ENCODE results near the gene HNRNPUL1. TPM values are rescaled to one million over a fixed set of nuclear protein-coding genes. Genes with fewer than 3 reads are reported as not detected.

Gene HNRNPUL1
- total and polyA plus RNA-seq, 2 donors (not counting 1 experiment from before 2014, with no cell fraction given): 60.7 to 273 TPM

DNA sequence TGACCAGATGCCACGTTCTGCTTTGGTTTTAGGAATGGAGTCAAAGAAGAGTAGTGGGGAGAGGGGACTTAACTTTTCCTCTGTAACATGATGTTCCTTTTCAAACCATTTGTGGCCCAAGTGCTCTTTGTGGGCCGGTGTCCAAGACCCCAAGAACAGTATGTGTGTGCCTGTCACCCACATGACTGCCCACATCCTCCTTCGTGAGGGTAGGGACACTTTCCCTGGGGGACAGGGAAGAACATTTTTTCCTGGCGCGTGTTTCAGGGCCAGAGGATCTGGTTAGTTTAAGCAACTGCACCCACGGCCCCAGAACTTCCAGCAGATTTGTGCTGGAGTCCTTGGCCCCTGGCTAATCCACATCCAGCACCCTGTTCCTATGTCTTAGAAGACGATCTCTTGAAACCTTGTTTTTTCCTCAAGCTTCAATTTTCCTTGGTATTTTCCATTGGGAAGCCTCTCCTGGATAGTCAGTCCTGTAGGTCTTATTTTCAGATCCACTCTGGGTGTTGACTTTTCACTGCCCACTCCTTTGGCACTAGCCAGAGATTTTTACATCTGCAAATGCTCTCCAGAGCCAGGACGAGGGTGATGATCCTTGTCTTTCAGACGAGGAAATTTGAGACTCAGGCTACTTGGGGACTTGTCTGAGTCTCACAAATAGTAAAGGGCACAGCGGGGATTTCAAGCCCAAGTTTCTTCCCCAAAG lies 35.0 kb downstream of the HNRNPUL1 start:
- peaks cover 73% of the 10 kb centered on the region for H3K4me1 Mint-ChIP-seq
- H3K4me3 Mint-ChIP-seq: no peak overlapping the region
- peak overlapping the region; percentile 98 for H3K27ac Mint-ChIP-seq
- Histone ChIP-seq H3K27me3 (replicated peaks in 1 of 4; ENCODE audit: control extremely low read depth in 1 of 4, control insufficient read depth in 3 of 4, insufficient read depth in 4 of 4, low read length in 3 of 4) (no peaks in the 10 kb centered on the region), H3K27ac (ENCODE audit: low read length in 2 of 2) (peak overlapping the region; percentile 83 to 100), H3K36me3 (replicated peaks in 1 of 2; ENCODE audit: control extremely low read depth in 1 of 2, control insufficient read depth in 1 of 2, extremely low read depth in 1 of 2, insufficient read depth in 2 of 2, low read length in 1 of 2) (peaks cover 2 to 87% of the 10 kb centered on the region in 2 experiments), H4K20me1 (ENCODE audit: control insufficient read depth, insufficient read depth, low read length, poor library complexity, severe bottlenecking) (no peaks in the 10 kb centered on the region), H3K9ac (ENCODE audit: low read length) (no peak overlapping the region), H3K4me2 (replicated peaks; ENCODE audit: low read depth, low read length, poor library complexity, severe bottlenecking) (peak overlapping the region; percentile 61), H3K79me2 (ENCODE audit: control insufficient read depth, insufficient read depth, low read length) (peaks cover 27% of the 10 kb centered on the region), H3K4me1 (ENCODE audit: control insufficient read depth in 2 of 2, insufficient read depth in 2 of 2, low read length in 2 of 2) (peaks cover 65 to 73% of the 10 kb centered on the region in 2 donors), H3K4me3 (ENCODE audit: control extremely low read depth in 1 of 5, extremely low read depth in 1 of 5, insufficient read depth in 1 of 5, low read depth in 2 of 5, low read length in 4 of 5) (no peak overlapping the region), H2AFZ (ENCODE audit: insufficient read depth, low read depth, low read length, poor library complexity, severe bottlenecking) (no peak overlapping the region), H3K9me3 (ENCODE audit: control extremely low read depth in 1 of 3, control insufficient read depth in 2 of 3, insufficient read depth in 1 of 3, low read length in 2 of 3) (no peaks in the 10 kb centered on the region)
- no peaks in the 10 kb centered on the region for H3K27me3 Mint-ChIP-seq
- CTCF ChIA-PET: interaction anchor here (0.9 to 3.3 kb wide), 5 partner anchors 9 to 95 kb away, joined by 3 to 41 read pairs (median 8); partner anchors contain the start of gene HNRNPUL1
- H3K9me3 Mint-ChIP-seq (ENCODE audit: insufficient read depth): no peaks in the 10 kb centered on the region
- 81% methylated on average over 9 of the region's 10 CpGs for WGBS (ENCODE audit: insufficient coverage)
- POLR2A ChIA-PET: interaction anchor here (0.7 to 1.2 kb wide), 3 partner anchors 20 to 840 kb away, joined by 3 to 5 read pairs (median 3); no protein-coding TSS in a partner anchor
- ATAC-seq (ENCODE audit: low read depth) (no peak), DNase-seq (no peak)
- TF ChIP-seq CTCF (IDR thresholded peaks at IDR 0.05): no peak
- TF ChIP-seq EZH2 (IDR thresholded peaks at IDR 0.05; ENCODE audit: borderline replicate concordance, insufficient read depth, low read depth, low read length, poor library complexity, severe bottlenecking): no peak
- intact Hi-C loops (cut with micrococcal nuclease): loop anchor here (10.0 kb wide), 1 partner anchor 894 kb away; no protein-coding TSS in a partner anchor

GRCh38 chr19:41299755-41300089 lies 35.5 kb downstream of the HNRNPUL1 start:
- H3K79me2 ChIP-seq (ENCODE audit: control insufficient read depth, insufficient read depth, low read length): peaks cover 32% of the 10 kb centered on the region
- CTCF ChIA-PET: interaction anchor here (0.9 to 3.3 kb wide), 4 partner anchors 9 to 173 kb away, joined by 3 to 41 read pairs (median 3); no protein-coding TSS in a partner anchor
- intact Hi-C loops (cut with micrococcal nuclease): loop anchor here (10.0 kb wide), 1 partner anchor 895 kb away; no protein-coding TSS in a partner anchor
- no peak overlapping the region for H3K9ac ChIP-seq (ENCODE audit: low read length)
- H2AFZ ChIP-seq (ENCODE audit: insufficient read depth, low read depth, low read length, poor library complexity, severe bottlenecking): no peak overlapping the region
- no peak for ATAC-seq (ENCODE audit: low read depth)
- no peaks in the 10 kb centered on the region for H3K9me3 ChIP-seq (ENCODE audit: control extremely low read depth in 1 of 3, control insufficient read depth in 2 of 3, insufficient read depth in 1 of 3, low read length in 2 of 3)
- no peak overlapping the region for H3K4me3 ChIP-seq (ENCODE audit: control extremely low read depth in 1 of 5, extremely low read depth in 1 of 5, insufficient read depth in 1 of 5, low read depth in 2 of 5, low read length in 4 of 5)
- 59% methylated on average over 2 of the region's 4 CpGs for WGBS (ENCODE audit: insufficient coverage)
- peaks cover 68 to 77% of the 10 kb centered on the region in 2 donors for H3K4me1 ChIP-seq (ENCODE audit: control insufficient read depth in 2 of 2, insufficient read depth in 2 of 2, low read length in 2 of 2)
- Mint-ChIP-seq H3K9me3 (ENCODE audit: insufficient read depth) (no peaks in the 10 kb centered on the region), H3K27ac (peak overlapping the region; percentile 98), H3K4me1 (peaks cover 75% of the 10 kb centered on the region), H3K27me3 (no peaks in the 10 kb centered on the region), H3K4me3 (no peak overlapping the region)
- peak overlapping the region in 1 of 2 donors; percentile 100 for H3K27ac ChIP-seq (ENCODE audit: low read length in 2 of 2)
- peaks cover 5 to 87% of the 10 kb centered on the region in 2 experiments for H3K36me3 ChIP-seq (replicated peaks in 1 of 2; ENCODE audit: control extremely low read depth in 1 of 2, control insufficient read depth in 1 of 2, extremely low read depth in 1 of 2, insufficient read depth in 2 of 2, low read length in 1 of 2)
- H3K27me3 ChIP-seq (replicated peaks in 1 of 4; ENCODE audit: control extremely low read depth in 1 of 4, control insufficient read depth in 3 of 4, insufficient read depth in 4 of 4, low read length in 3 of 4): no peaks in the 10 kb centered on the region
- DNase-seq: no peak
- no peak overlapping the region for H3K4me2 ChIP-seq (replicated peaks; ENCODE audit: low read depth, low read length, poor library complexity, severe bottlenecking)
- POLR2A ChIA-PET: interaction anchor here (1.1 kb wide), 1 partner anchor 19 kb away, joined by 3 read pairs; no protein-coding TSS in a partner anchor
- TF ChIP-seq CTCF (IDR thresholded peaks at IDR 0.05) (no peak), EZH2 (IDR thresholded peaks at IDR 0.05; ENCODE audit: borderline replicate concordance, insufficient read depth, low read depth, low read length, poor library complexity, severe bottlenecking) (no peak)
- no peaks in the 10 kb centered on the region for H4K20me1 ChIP-seq (ENCODE audit: control insufficient read depth, insufficient read depth, low read length, poor library complexity, severe bottlenecking)

Measured in B cell (primary cell).